HL-60 (cell line): Measurements from ENCODE around the gene ROBO1.

Source experiments
- DNase-seq, 2 experiments: peaks; one replicate each; pipeline ENCODE4 v3.0.0-alpha.2; 2010 to 2020; ENCODE audit warnings: low read depth in 1 of 2, low spot score in 1 of 2
- H3K27ac ChIP-seq: fragments of 250-450 bp; sonication (Bioruptor Pico); replicated peaks from 2 replicates; pipeline ENCODE4 v1.5.1; 2020; ENCODE audit warnings: mild to moderate bottlenecking, moderate library complexity
- H3K27me3 ChIP-seq: fragments of 250-450 bp; sonication (Bioruptor Pico); 2 replicates; pipeline ENCODE4 v1.5.1; 2021; ENCODE audit warnings: mild to moderate bottlenecking, moderate library complexity; ENCODE audit not compliant: insufficient read depth, poor library complexity, severe bottlenecking
- H3K4me3 ChIP-seq: replicated peaks from 2 replicates; pipeline ENCODE4 v1.5.1; 2011; ENCODE audit warnings: mild to moderate bottlenecking, control low read depth, low read length; ENCODE audit not compliant: insufficient read depth
- GABPA ChIP-seq: IDR thresholded peaks from 2 replicates; pipeline ENCODE4 v1.6.1; 2012; ENCODE audit warnings: low read depth
- POLR2AphosphoS5 ChIP-seq: IDR thresholded peaks from 2 replicates; pipeline ENCODE4 v1.6.1; 2012; ENCODE audit warnings: low read depth
- SPI1 ChIP-seq: IDR thresholded peaks from 2 replicates; pipeline ENCODE4 v1.6.1; 2012; ENCODE audit warnings: low read depth, mild to moderate bottlenecking, borderline replicate concordance
- TF ChIP-seq, protein P1 (sequence below): IDR thresholded peaks from 2 replicates; pipeline ENCODE4 v1.6.1; 2012; ENCODE audit warnings: low read depth; ENCODE audit not compliant: insufficient replicate concordance
- TF ChIP-seq, protein P2 (sequence below): IDR thresholded peaks from one replicate; pipeline ENCODE4 v1.5.1; 2011; ENCODE audit warnings: low read length, control low read depth, inconsistent platforms; ENCODE audit not compliant: insufficient read depth

Gene ROBO1

DNA sequence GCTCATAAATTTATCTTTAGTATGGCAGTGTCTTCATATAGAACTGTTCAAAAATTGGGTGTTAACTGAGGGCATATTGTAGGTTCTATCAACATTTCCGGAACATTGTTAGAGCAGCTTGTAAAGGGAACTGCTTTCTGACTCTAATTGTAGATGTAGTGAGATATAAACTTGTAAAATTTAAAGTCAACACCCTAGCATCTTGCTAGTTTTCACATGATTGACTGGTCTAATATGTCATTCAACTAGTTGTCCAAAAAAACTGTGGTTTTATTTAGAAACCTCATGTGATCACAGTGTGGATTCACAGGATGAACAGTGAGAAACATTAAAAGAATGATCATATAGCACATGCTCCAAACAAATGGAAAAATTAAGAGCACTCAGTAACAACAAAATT, 607.4 kb downstream of the ROBO1 start:
- Histone ChIP-seq H3K4me3 (no peak overlapping the region), H3K27ac (no peak overlapping the region), H3K27me3 (no peaks in the 10 kb centered on the region)
- no peak for DNase-seq
- TF ChIP-seq SPI1 (no peak), GABPA (no peak), POLR2AphosphoS5 (no peak)
- TF ChIP-seq, protein P1, sequence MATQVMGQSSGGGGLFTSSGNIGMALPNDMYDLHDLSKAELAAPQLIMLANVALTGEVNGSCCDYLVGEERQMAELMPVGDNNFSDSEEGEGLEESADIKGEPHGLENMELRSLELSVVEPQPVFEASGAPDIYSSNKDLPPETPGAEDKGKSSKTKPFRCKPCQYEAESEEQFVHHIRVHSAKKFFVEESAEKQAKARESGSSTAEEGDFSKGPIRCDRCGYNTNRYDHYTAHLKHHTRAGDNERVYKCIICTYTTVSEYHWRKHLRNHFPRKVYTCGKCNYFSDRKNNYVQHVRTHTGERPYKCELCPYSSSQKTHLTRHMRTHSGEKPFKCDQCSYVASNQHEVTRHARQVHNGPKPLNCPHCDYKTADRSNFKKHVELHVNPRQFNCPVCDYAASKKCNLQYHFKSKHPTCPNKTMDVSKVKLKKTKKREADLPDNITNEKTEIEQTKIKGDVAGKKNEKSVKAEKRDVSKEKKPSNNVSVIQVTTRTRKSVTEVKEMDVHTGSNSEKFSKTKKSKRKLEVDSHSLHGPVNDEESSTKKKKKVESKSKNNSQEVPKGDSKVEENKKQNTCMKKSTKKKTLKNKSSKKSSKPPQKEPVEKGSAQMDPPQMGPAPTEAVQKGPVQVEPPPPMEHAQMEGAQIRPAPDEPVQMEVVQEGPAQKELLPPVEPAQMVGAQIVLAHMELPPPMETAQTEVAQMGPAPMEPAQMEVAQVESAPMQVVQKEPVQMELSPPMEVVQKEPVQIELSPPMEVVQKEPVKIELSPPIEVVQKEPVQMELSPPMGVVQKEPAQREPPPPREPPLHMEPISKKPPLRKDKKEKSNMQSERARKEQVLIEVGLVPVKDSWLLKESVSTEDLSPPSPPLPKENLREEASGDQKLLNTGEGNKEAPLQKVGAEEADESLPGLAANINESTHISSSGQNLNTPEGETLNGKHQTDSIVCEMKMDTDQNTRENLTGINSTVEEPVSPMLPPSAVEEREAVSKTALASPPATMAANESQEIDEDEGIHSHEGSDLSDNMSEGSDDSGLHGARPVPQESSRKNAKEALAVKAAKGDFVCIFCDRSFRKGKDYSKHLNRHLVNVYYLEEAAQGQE = no peak
- TF ChIP-seq, protein P2, sequence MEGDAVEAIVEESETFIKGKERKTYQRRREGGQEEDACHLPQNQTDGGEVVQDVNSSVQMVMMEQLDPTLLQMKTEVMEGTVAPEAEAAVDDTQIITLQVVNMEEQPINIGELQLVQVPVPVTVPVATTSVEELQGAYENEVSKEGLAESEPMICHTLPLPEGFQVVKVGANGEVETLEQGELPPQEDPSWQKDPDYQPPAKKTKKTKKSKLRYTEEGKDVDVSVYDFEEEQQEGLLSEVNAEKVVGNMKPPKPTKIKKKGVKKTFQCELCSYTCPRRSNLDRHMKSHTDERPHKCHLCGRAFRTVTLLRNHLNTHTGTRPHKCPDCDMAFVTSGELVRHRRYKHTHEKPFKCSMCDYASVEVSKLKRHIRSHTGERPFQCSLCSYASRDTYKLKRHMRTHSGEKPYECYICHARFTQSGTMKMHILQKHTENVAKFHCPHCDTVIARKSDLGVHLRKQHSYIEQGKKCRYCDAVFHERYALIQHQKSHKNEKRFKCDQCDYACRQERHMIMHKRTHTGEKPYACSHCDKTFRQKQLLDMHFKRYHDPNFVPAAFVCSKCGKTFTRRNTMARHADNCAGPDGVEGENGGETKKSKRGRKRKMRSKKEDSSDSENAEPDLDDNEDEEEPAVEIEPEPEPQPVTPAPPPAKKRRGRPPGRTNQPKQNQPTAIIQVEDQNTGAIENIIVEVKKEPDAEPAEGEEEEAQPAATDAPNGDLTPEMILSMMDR = no peak

DNA sequence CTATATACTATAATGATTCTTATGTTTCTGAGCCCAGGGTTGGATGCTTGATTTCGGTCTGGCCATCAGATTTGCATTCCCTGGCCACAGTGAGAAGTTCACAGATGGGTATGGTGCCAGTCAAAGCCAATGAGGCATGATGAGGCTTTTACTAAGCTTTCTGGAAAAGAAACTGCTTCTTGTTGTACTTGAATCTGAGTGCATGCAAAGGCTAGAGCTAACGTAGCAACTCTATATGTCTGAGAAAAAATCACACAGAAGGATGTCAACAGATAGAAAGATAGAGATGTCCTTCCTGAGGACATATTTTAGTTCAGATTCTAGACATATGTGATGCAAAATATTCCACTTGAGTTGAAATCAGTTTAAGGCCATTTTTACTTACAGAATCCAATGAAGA, 608.1 kb downstream of the ROBO1 start:
- Histone ChIP-seq H3K27me3 (no peaks in the 10 kb centered on the region), H3K4me3 (no peak overlapping the region), H3K27ac (no peak overlapping the region)
- no peak for TF ChIP-seq SPI1
- TF ChIP-seq GABPA = no peak
- TF ChIP-seq POLR2AphosphoS5 = no peak
- TF ChIP-seq, protein P2 = no peak
- TF ChIP-seq, protein P1 = no peak
- DNase-seq = no peak

DNA sequence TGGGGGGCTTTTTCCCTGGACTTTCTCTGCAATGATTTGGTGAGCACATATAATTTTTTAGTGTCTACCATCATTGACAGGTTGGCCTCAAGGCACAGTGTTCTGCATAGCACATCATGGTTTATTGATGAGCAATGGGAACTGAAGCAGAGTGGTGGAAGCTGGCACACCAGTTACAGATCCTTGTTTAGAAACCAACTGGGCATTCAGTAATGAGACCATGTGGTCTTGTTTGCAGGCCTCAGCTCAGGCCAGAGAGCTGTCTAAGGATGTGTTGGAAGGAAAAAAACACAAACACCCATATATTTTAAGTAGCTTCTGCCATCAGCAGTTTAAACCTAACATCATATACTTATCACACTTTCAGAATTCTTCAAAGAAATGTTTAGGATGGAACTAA, 610.6 kb downstream of the ROBO1 start:
- H3K27ac ChIP-seq = no peak overlapping the region
- TF ChIP-seq SPI1 (no peak), GABPA (no peak), POLR2AphosphoS5 (no peak)
- TF ChIP-seq, protein P2 = no peak
- TF ChIP-seq, protein P1 = no peak
- DNase-seq = no peak

More for the DNA sequence above, 610.6 kb downstream of the ROBO1 start:
- no peak overlapping the region for H3K4me3 ChIP-seq
- no peaks in the 10 kb centered on the region for H3K27me3 ChIP-seq
